GM13976 (cell line): Measurements from ENCODE around the gene LTK.

Experiments used
- DNase-seq: peaks from one replicate; pipeline ENCODE4 v3.0.0; 2012; ENCODE audit warnings: low spot score
- CTCF ChIP-seq: IDR thresholded peaks from 2 replicates; pipeline ENCODE4 v1.5.1; 2012; ENCODE audit warnings: borderline replicate concordance, mild to moderate bottlenecking; ENCODE audit not compliant: insufficient read depth; ENCODE audit errors: extremely low read depth, missing control alignments, control extremely low read depth
- in situ Hi-C: fragments of 300-500 bp; cut with MboI; formaldehyde crosslinking; loops from one replicate; pipeline ENCODE4 v1.12.0; 2022; ENCODE audit warnings: low sequenced_read_pairs, mixed read lengths, inconsistent platforms; ENCODE audit not compliant: unreplicated experiment

LTK gene

GRCh38 chr15:41536866-41537265, 23.2 kb upstream of the LTK start:
- in situ Hi-C loops = no loop called here
- no peak for DNase-seq
- TF ChIP-seq CTCF = no peak

GRCh38 chr15:41535544-41535943, 21.9 kb upstream of the LTK start:
- DNase-seq = no peak

GRCh38 chr15:41530363-41530956, 16.8 kb upstream of the LTK start:
- DNase-seq = no peak
- no peak for TF ChIP-seq CTCF
- in situ Hi-C loops = no loop called here

More at GRCh38 chr15:41535544-41535943, 21.9 kb upstream of the LTK start:
- in situ Hi-C loops = no loop called here
- no peak for TF ChIP-seq CTCF

- no peak for TF ChIP-seq CTCF
- in situ Hi-C loops = loop anchor here (10.0 kb wide), 1 partner anchor 58 kb away; no protein-coding TSS in a partner anchor
- no peak for DNase-seq
These were observed 9.5 kb upstream of the LTK start for GRCh38 chr15:41523097-41523496.

- DNase-seq = no peak
- TF ChIP-seq CTCF = no peak
- in situ Hi-C loops = loop anchor here (10.0 kb wide), 1 partner anchor 57 kb away; no protein-coding TSS in a partner anchor
These were observed 8.0 kb upstream of the LTK start for GRCh38 chr15:41521614-41522013.

- no peak for TF ChIP-seq CTCF
- DNase-seq = no peak
- in situ Hi-C loops = loop anchor here (10.0 kb wide), 1 partner anchor 56 kb away; no protein-coding TSS in a partner anchor
These were observed 7.0 kb upstream of the LTK start for GRCh38 chr15:41520636-41521035.
